HepG2 (cell line): ENCODE data around the gene KRT34. TPM values are rescaled to one million over a fixed set of nuclear protein-coding genes. Genes with fewer than 3 reads are reported as not detected.

Experiments
- ATAC-seq: fragments of 200-7000 bp; cut with Tn5 transposase; 3 replicates; pipeline ENCODE4 v1.9.1; 2020; ENCODE audit warnings: mild to moderate bottlenecking, moderate library complexity
- BruUV-seq: library from RNA; stranded (reverse); fragments of 400-500 nt; replicated peaks from 2 replicates; lab custom pipeline; 2021; lab: Mats Ljungman, UMichigan
- CTCF ChIA-PET: fragments of 300-600 bp; formaldehyde crosslinking; extraction: SDS; loops from one replicate; lab custom pipeline; 2021; ENCODE audit warnings: low total read pairs, inconsistent platforms, low intra/inter-chr PET ratio; lab: Yijun Ruan, JAX
- POLR2A ChIA-PET: fragments of 350-600 bp; sonication (Branson Sonifier 250); formaldehyde crosslinking; loops from one replicate; lab custom pipeline; 2020; ENCODE audit warnings: antibody characterized with exemption, inconsistent platforms; lab: Yijun Ruan, JAX
- DNase-seq: peaks from one replicate; pipeline ENCODE4 v3.0.0-alpha.2; 2015; ENCODE audit warnings: low spot score
- FAIRE-seq: peaks from 3 replicates; lab custom pipeline; 2011; peaks lifted over from hg19 to GRCh38; lab: Jason Lieb, UNC
- H2AFZ ChIP-seq: one replicate; pipeline ENCODE4 v1.6.1; 2011; ENCODE audit warnings: low read length, inconsistent platforms
- H3K27ac ChIP-seq: fragments of 300-600 bp; 3 replicates; pipeline ENCODE4 v1.8.0; 2011; ENCODE audit warnings: mixed run types, mild to moderate bottlenecking, mixed read lengths, low read length, inconsistent platforms; ENCODE audit not compliant: insufficient read depth; ENCODE audit errors: extremely low read length
- H3K27me3 ChIP-seq, 2 experiments: fragments of 200-600 bp in 1 of 2; 2 replicates in 1 of 2; 3 replicates in 1 of 2; pipeline versions ENCODE4 v1.6.0 to v1.8.0; 2011; ENCODE audit warnings: low read length in 2 of 2, mild to moderate bottlenecking in 2 of 2, moderate library complexity in 2 of 2, inconsistent platforms in 1 of 2; ENCODE audit not compliant: insufficient read depth in 2 of 2, control insufficient read depth in 1 of 2
- H3K36me3 ChIP-seq, 2 experiments: fragments of 200-600 bp in 1 of 2; replicated peaks in 1 of 2; 2 replicates in 1 of 2; 3 replicates in 1 of 2; pipeline versions ENCODE4 v1.5.1 to v1.8.0; 2011; ENCODE audit warnings: low read length in 2 of 2, inconsistent platforms in 1 of 2; ENCODE audit not compliant: insufficient read depth in 2 of 2, control insufficient read depth in 1 of 2
- H3K4me1 ChIP-seq: 2 replicates; pipeline ENCODE4 v1.5.1; 2012; ENCODE audit warnings: low read length, inconsistent platforms; ENCODE audit not compliant: insufficient read depth
- H3K4me2 ChIP-seq: 2 replicates; pipeline ENCODE4 v1.6.0; 2011; ENCODE audit warnings: low read depth, low read length, inconsistent platforms
- H3K4me3 ChIP-seq, 3 experiments: fragments of 200-600 bp in 1 of 3; sonication (generic), shearing (Covaris generic) in 1 of 3; replicated peaks in 1 of 3; 2 replicates each; pipeline ENCODE4 v1.5.1; 2011 to 2016; ENCODE audit warnings: low read length in 3 of 3, inconsistent platforms in 2 of 3, low read depth in 2 of 3, mild to moderate bottlenecking in 2 of 3, control low read depth in 1 of 3, mixed read lengths in 1 of 3; ENCODE audit not compliant: insufficient read depth in 1 of 3
- H3K79me2 ChIP-seq: one replicate; pipeline ENCODE4 v1.6.1; 2011; ENCODE audit warnings: low read length, inconsistent platforms; ENCODE audit not compliant: insufficient read depth
- H3K9ac ChIP-seq: 2 replicates; pipeline ENCODE4 v1.6.0; 2011; ENCODE audit warnings: mild to moderate bottlenecking, low read depth, low read length, inconsistent platforms; ENCODE audit not compliant: insufficient read depth
- H3K9me3 ChIP-seq: 2 replicates; pipeline ENCODE4 v1.5.1; 2012; ENCODE audit warnings: mild to moderate bottlenecking, low read length
- H4K20me1 ChIP-seq: 2 replicates; pipeline ENCODE4 v1.6.0; 2011; ENCODE audit warnings: inconsistent platforms, mild to moderate bottlenecking, low read length, moderate library complexity; ENCODE audit not compliant: insufficient read depth
- AKNA ChIP-seq: sonication (generic); formaldehyde crosslinking; IDR thresholded peaks from 2 replicates; pipeline ENCODE4 v1.4.0; 2020; ENCODE audit warnings: missing genetic modification reagents, borderline replicate concordance
- ATRX ChIP-seq: sonication (generic); formaldehyde crosslinking; IDR thresholded peaks from 2 replicates; pipeline ENCODE4 v1.4.0; 2020; ENCODE audit warnings: missing genetic modification reagents, borderline replicate concordance
- CBFB ChIP-seq: sonication (generic); formaldehyde crosslinking; IDR thresholded peaks from 2 replicates; pipeline ENCODE4 v1.4.0; 2020; ENCODE audit warnings: missing genetic modification reagents
- GPN1 ChIP-seq: sonication (generic); formaldehyde crosslinking; IDR thresholded peaks from 2 replicates; pipeline ENCODE4 v1.5.1; 2020; ENCODE audit warnings: missing genetic modification reagents, borderline replicate concordance
- KLF9 ChIP-seq: IDR thresholded peaks from 2 replicates; pipeline ENCODE4 v1.6.1; 2016; ENCODE audit warnings: low read depth
- SP2 ChIP-seq: sonication (generic); formaldehyde crosslinking; IDR thresholded peaks from 2 replicates; pipeline ENCODE4 v1.5.1; 2020; ENCODE audit warnings: mild to moderate bottlenecking, missing genetic modification reagents
- STAT5B ChIP-seq: sonication (generic); formaldehyde crosslinking; IDR thresholded peaks from 2 replicates; pipeline ENCODE4 v1.4.0; 2020; ENCODE audit warnings: missing genetic modification reagents
- ZC3H4 ChIP-seq: sonication (generic); formaldehyde crosslinking; IDR thresholded peaks from 2 replicates; pipeline ENCODE4 v1.4.0; 2020; ENCODE audit warnings: missing genetic modification reagents, borderline replicate concordance
- ZNF563 ChIP-seq: sonication (generic); formaldehyde crosslinking; IDR thresholded peaks from 2 replicates; pipeline ENCODE4 v1.8.0; 2022; ENCODE audit warnings: mild to moderate bottlenecking, moderate library complexity, missing genetic modification reagents
- WGBS: methylation state at CpG from one replicate; pipeline ENCODE4 v1.1.6; 2017; ENCODE audit warnings: low lambda C conversion rate; 5-methylcytosine and 5-hydroxymethylcytosine counted together
- in situ Hi-C: cut with HindIII; loops from 2 replicates; pipeline ENCODE4 v1.10.0; 2017; ENCODE audit warnings: low pct_unique_long_range_greater_than_20kb; ENCODE audit not compliant: extremely low pct_ligation_motif_present
- intact Hi-C: fragments of 100-400 bp; cut with micrococcal nuclease; formaldehyde crosslinking; loops from one replicate; pipeline ENCODE4 v1.10.0; 2022; ENCODE audit not compliant: unreplicated experiment
- polyA plus RNA-seq, 8 experiments: library from polyadenylated mRNA; depleted of rRNA in 3 of 8; stranded (reverse) in 7 of 8; unstranded in 1 of 8; fragments of >200 nt; fragmentation: Illumina TruSeq in 4 of 8; extraction: Trizol in 4 of 8; gene quantifications; 2 replicates each; pipeline versions ENCODE4 v1.2.1 to v1.2.3, GENCODE V29; 2011 to 2016; ENCODE audit warnings: low read depth in 4 of 8, missing spikeins in 1 of 8, mixed read lengths in 1 of 8; ENCODE audit not compliant: insufficient read depth in 1 of 8
- total RNA-seq, 5 experiments: library from RNA; depleted of rRNA; stranded (reverse); fragments of >200 nt; fragmentation: Illumina TruSeq; extraction: Trizol; gene quantifications; 2 replicates each; pipeline ENCODE4 v1.2.3, GENCODE V29; 2016; ENCODE audit warnings: low read depth in 1 of 5
- TF ChIP-seq, protein P1 (sequence below): IDR thresholded peaks from 2 replicates; pipeline ENCODE4 v1.6.1; 2016

KRT34 gene
- total and polyA plus RNA-seq, 2 of the 13 experiments (the other 11 are each of a cell fraction or from before 2014, with no cell fraction given) = not detected

DNA sequence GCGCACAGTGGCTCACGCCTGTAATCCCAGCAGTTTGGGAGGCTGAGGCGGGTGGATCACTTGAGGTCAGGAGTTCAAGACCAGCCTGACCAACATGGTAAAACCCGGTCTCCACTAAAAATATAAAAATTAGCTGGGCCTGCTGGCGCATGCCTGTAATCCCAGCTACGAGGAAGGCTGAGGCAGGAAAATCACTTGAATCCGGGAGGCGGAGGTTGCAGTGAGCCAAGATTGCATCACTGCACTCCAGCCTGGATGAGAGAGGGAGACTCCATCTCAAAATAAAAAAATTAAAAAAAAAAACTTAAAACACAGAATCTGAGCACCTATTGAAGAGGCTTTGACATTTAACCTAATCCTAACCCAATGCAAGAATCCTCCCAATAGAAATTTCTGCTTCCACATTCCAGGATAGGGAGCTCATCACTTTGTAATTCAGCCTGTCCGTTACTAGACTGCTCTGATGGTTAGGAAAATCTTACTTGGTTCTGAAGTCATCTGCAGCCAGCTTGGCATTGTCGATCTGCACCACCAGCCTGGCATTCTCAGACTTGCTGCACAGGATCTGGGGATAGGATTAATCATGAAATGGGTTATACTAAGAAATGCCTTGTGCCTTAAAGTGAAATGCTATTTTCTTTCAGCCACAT lies 14.6 kb downstream of the KRT34 start:
- intact Hi-C loops (no loop called here), in situ Hi-C loops (no loop called here)
- Histone ChIP-seq H3K79me2 (no peaks in the 10 kb centered on the region), H3K4me3 (no peak overlapping the region), H3K4me2 (no peak overlapping the region), H3K9me3 (no peaks in the 10 kb centered on the region), H4K20me1 (no peaks in the 10 kb centered on the region), H3K4me1 (no peaks in the 10 kb centered on the region), H3K27ac (no peak overlapping the region), H3K9ac (no peak overlapping the region), H2AFZ (no peak overlapping the region), H3K27me3 (peaks cover 0 to 4% of the 10 kb centered on the region in 2 experiments; a peak in 1 of 5 replicates), H3K36me3 (no peaks in the 10 kb centered on the region)
- WGBS = 56% methylated on average over 10 of the region's 10 CpGs
- POLR2A ChIA-PET = no interaction called here
- no TSS peak for BruUV-seq
- CTCF ChIA-PET = no interaction called here
- TF ChIP-seq AKNA (CRISPR knock-in tag) (no peak), ZC3H4 (CRISPR knock-in tag) (no peak), STAT5B (CRISPR knock-in tag) (no peak), ZNF563 (CRISPR knock-in tag) (no peak), KLF9 (CRISPR knock-in tag) (no peak), GPN1 (CRISPR knock-in tag) (no peak), SP2 (no peak), CBFB (CRISPR knock-in tag) (no peak), ATRX (no peak)
- TF ChIP-seq, protein P1, sequence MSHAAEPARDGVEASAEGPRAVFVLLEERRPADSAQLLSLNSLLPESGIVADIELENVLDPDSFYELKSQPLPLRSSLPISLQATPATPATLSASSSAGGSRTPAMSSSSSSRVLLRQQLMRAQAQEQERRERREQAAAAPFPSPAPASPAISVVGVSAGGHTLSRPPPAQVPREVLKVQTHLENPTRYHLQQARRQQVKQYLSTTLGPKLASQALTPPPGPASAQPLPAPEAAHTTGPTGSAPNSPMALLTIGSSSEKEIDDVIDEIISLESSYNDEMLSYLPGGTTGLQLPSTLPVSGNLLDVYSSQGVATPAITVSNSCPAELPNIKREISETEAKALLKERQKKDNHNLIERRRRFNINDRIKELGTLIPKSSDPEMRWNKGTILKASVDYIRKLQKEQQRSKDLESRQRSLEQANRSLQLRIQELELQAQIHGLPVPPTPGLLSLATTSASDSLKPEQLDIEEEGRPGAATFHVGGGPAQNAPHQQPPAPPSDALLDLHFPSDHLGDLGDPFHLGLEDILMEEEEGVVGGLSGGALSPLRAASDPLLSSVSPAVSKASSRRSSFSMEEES (CRISPR knock-in tag) = no peak
- DNase-seq (no peak), ATAC-seq (no peak), FAIRE-seq (no peak)
